Neuronal stem cell (in vitro differentiated cells): ENCODE results near the gene ABCC8.
A peak's percentile ranks its signal among the peaks of the same experiment; 100 is the strongest.

Source experiments
- DNase-seq: peaks from one replicate; pipeline ENCODE4 v3.0.0-alpha.2; 2013; ENCODE audit warnings: low spot score
- H2AFZ ChIP-seq: one replicate; pipeline ENCODE4 v1.6.1; 2013; ENCODE audit warnings: mild to moderate bottlenecking, low read length, inconsistent platforms
- H2AK5ac ChIP-seq: 2 replicates; pipeline ENCODE4 v1.6.1; 2013; ENCODE audit warnings: low read depth, mild to moderate bottlenecking, inconsistent platforms, low read length, moderate library complexity, mixed read lengths
- H2BK120ac ChIP-seq: 2 replicates; pipeline ENCODE4 v1.6.1; 2013; ENCODE audit warnings: low read depth, mild to moderate bottlenecking, inconsistent platforms, low read length, moderate library complexity, mixed read lengths
- H2BK12ac ChIP-seq: one replicate; pipeline ENCODE4 v1.6.1; 2013; ENCODE audit warnings: low read length, inconsistent platforms
- H2BK15ac ChIP-seq: 2 replicates; pipeline ENCODE4 v1.6.1; 2013; ENCODE audit warnings: mild to moderate bottlenecking, low read length, inconsistent platforms, mixed read lengths
- H2BK5ac ChIP-seq: one replicate; pipeline ENCODE4 v1.6.1; 2013; ENCODE audit warnings: inconsistent platforms, mild to moderate bottlenecking, low read length, moderate library complexity
- H3K14ac ChIP-seq: one replicate; pipeline ENCODE4 v1.6.1; 2013; ENCODE audit warnings: low read length, inconsistent platforms
- H3K18ac ChIP-seq: 2 replicates; pipeline ENCODE4 v1.6.1; 2013; ENCODE audit warnings: low read length, inconsistent platforms
- H3K23ac ChIP-seq: 2 replicates; pipeline ENCODE4 v1.6.1; 2013; ENCODE audit warnings: low read depth, mild to moderate bottlenecking, mixed read lengths, low read length, inconsistent platforms; ENCODE audit not compliant: poor library complexity
- H3K27ac ChIP-seq: replicated peaks from 3 replicates; pipeline ENCODE4 v1.5.1; 2013; ENCODE audit warnings: low read length, inconsistent platforms
- H3K27me3 ChIP-seq, 3 experiments: 2 replicates each; pipeline ENCODE4 v1.6.1; 2013; ENCODE audit warnings: low read length in 3 of 3, mild to moderate bottlenecking in 2 of 3, inconsistent platforms in 1 of 3, low read depth in 1 of 3, mixed read lengths in 1 of 3, moderate library complexity in 1 of 3; ENCODE audit not compliant: control insufficient read depth in 3 of 3, insufficient read depth in 3 of 3
- H3K36me3 ChIP-seq, 2 donors: replicated peaks in 1 of 2; 2 replicates each; pipeline ENCODE4 v1.6.1; 2013; ENCODE audit warnings: low read length in 2 of 2; ENCODE audit not compliant: control insufficient read depth in 2 of 2, insufficient read depth in 2 of 2
- H3K4ac ChIP-seq: 2 replicates; pipeline ENCODE4 v1.6.1; 2013; ENCODE audit warnings: inconsistent platforms, mild to moderate bottlenecking, low read length, moderate library complexity
- H3K4me1 ChIP-seq, 2 donors: 1 replicate in 1 of 2; 2 replicates in 1 of 2; pipeline ENCODE4 v1.6.1; 2013; ENCODE audit warnings: low read length in 2 of 2, low read depth in 1 of 2; ENCODE audit not compliant: control insufficient read depth in 2 of 2, insufficient read depth in 1 of 2
- H3K4me2 ChIP-seq: one replicate; pipeline ENCODE4 v1.6.1; 2013; ENCODE audit warnings: mild to moderate bottlenecking, low read length, inconsistent platforms; ENCODE audit not compliant: insufficient read depth, poor library complexity, severe bottlenecking
- H3K4me3 ChIP-seq, 2 donors: 2 replicates each; pipeline ENCODE4 v1.5.1; 2013; ENCODE audit warnings: low read length in 2 of 2, mild to moderate bottlenecking in 2 of 2, inconsistent platforms in 1 of 2, moderate library complexity in 1 of 2
- H3K79me1 ChIP-seq: one replicate; pipeline ENCODE4 v1.6.1; 2013; ENCODE audit warnings: low read depth, mild to moderate bottlenecking, inconsistent platforms, low read length, moderate library complexity
- H3K9ac ChIP-seq: one replicate; pipeline ENCODE4 v1.6.1; 2013; ENCODE audit warnings: mild to moderate bottlenecking, low read depth, low read length, inconsistent platforms; ENCODE audit not compliant: poor library complexity
- H3K9me3 ChIP-seq, 2 donors: replicated peaks in 1 of 2; 2 replicates each; pipeline versions ENCODE3 to v1.6.1; 2013; ENCODE audit warnings: low read length in 2 of 2, mild to moderate bottlenecking in 2 of 2, inconsistent platforms in 1 of 2, low read depth in 1 of 2, mixed read lengths in 1 of 2, moderate library complexity in 1 of 2; ENCODE audit not compliant: control insufficient read depth in 2 of 2, insufficient read depth in 1 of 2
- H4K8ac ChIP-seq: one replicate; pipeline ENCODE4 v1.6.1; 2013; ENCODE audit warnings: low read depth, mild to moderate bottlenecking, inconsistent platforms, low read length, moderate library complexity
- H4K91ac ChIP-seq: one replicate; pipeline ENCODE4 v1.6.1; 2013; ENCODE audit warnings: low read length, low read depth, mild to moderate bottlenecking, inconsistent platforms; ENCODE audit not compliant: poor library complexity
- WGBS, 2 donors: extraction: QIAGEN DNeasy Blood & Tissue Kit; methylation state at CpG; one replicate each; pipeline ENCODE4 v1.1.7; 2013; ENCODE audit warnings: missing lambda C conversion rate in 2 of 2, mixed read lengths in 1 of 2; ENCODE audit not compliant: insufficient read length in 2 of 2, insufficient replicate concordance in 1 of 2; ENCODE audit errors: extremely low coverage in 2 of 2; 5-methylcytosine and 5-hydroxymethylcytosine counted together

Gene ABCC8

DNA sequence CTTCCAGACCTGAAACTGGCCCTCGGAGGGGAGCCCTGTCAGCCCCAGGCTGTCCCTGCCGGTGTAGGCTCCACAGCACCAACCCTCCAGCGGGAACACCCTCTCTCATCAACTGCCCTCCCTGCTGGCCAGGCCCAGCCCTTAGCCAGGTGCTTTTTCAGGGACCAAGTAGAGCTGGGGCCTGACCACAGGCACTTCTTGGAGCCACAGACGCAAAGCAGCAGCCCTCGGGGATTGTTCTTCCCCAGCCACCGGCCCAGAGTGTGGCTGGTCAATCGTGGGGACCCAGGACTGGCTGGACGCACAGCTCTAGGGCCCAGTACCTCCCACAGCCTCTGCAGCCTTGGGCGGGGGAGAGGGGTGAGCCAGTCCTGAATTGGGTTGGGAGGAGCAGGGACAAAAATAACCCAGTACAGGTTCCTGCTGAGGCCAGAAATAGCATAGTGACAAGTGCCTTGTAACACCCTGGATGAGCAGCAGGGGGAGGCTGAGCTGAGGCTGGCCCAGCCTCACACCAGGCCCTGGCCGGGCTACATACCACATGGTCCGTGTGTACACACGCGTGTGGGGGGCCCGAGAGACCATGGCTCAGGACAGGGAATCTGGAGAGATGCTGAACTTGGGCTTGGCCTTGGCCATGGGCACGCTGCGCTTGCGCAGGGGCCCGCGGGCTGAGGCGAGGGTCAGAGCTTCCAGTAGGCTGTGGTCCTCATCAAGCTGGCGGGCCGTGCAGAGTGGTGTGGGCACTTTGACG lies 90.1 kb downstream of the ABCC8 start:
- H3K36me3 ChIP-seq = no peaks in the 10 kb centered on the region
- peak overlapping the region; percentile 43 for H2AFZ ChIP-seq
- no peak overlapping the region for H3K4me2 ChIP-seq
- H3K14ac ChIP-seq = no peak overlapping the region
- no CpG with 5 or more reads among the region's 23 CpGs for WGBS, 2 donors
- H3K9ac ChIP-seq = peak overlapping the region; percentile 10
- H3K4me3 ChIP-seq = no peak overlapping the region
- H3K27ac ChIP-seq = no peak overlapping the region
- H3K79me1 ChIP-seq = no peaks in the 10 kb centered on the region
- H3K23ac ChIP-seq = peak overlapping the region; percentile 52
- H2BK5ac ChIP-seq = no peak overlapping the region
- H4K91ac ChIP-seq = peak overlapping the region; percentile 13
- no peak for DNase-seq
- H4K8ac ChIP-seq = no peak overlapping the region
- peak overlapping the region; percentile 67 for H3K18ac ChIP-seq
- H2BK12ac ChIP-seq = no peak overlapping the region
- peak overlapping the region; percentile 66 for H2AK5ac ChIP-seq
- H2BK15ac ChIP-seq = peak overlapping the region; percentile 80
- peaks cover 5 to 8% of the 10 kb centered on the region in 2 donors for H3K9me3 ChIP-seq
- H3K4me1 ChIP-seq = peaks cover 2 to 5% of the 10 kb centered on the region in 2 donors
- H3K4ac ChIP-seq = no peak overlapping the region
- H2BK120ac ChIP-seq = peak overlapping the region; percentile 7
- peaks cover 0 to 31% (median 5%) of the 10 kb centered on the region in 3 experiments for H3K27me3 ChIP-seq

DNA sequence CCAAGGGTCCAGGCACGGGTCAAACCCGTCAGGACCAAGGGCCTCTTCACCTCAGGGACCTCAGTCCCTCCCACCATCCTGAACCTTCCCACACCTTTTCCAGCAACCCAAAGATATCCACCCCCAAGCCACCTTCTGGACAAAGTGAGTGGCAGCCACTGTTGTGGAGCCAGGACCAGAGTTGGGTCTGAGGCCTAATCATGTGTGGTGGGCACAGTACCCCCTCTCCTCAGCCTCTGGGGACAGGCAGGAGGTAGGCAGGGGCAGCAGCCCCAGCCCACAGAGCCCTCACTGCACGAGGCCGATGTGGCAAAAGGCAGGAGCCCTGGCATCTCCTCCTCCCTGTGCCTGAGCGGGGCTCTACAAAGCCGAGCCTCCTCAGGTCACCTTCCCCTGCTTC lies 90.7 kb downstream of the ABCC8 start:
- no CpG with 5 or more reads among the region's 6 CpGs for WGBS, 2 donors
- Histone ChIP-seq H3K18ac (no peak overlapping the region), H3K36me3 (peaks cover 0 to 4% of the 10 kb centered on the region in 2 donors)

DNA sequence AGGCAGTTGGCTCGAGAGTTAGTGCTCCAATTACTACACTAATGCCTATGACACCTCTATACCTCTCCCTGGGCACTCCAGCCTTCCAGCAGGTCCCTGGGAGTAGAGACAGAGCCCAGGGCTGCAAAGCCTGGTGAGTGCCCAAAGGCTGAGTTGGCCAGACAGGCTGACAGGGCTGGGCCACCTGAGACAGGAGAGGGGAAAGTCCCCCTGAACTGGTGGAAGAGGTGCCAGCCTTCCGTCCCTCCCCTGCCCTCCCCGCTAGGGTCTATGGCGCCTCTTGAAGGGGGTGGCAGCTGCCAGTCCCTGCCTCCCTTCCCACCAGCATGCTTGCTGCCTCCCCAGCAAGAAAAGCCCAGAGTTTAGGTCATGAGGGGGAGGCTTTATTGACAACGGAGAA lies 91.2 kb downstream of the ABCC8 start:
- H4K8ac ChIP-seq = no peak overlapping the region
- WGBS, 2 donors = no CpG with 5 or more reads among the region's 5 CpGs

More for the DNA sequence above, 90.7 kb downstream of the ABCC8 start:
- no peak overlapping the region for H3K4me3 ChIP-seq
- no peak overlapping the region for H2BK5ac ChIP-seq
- H4K8ac ChIP-seq = no peak overlapping the region
- H3K4me2 ChIP-seq = no peak overlapping the region
- peak overlapping the region; percentile 43 for H2AFZ ChIP-seq
- H3K4ac ChIP-seq = no peak overlapping the region
- no peak overlapping the region for H2BK15ac ChIP-seq
- H2BK12ac ChIP-seq = no peak overlapping the region
- H3K27me3 ChIP-seq = peaks cover 0 to 26% (median 3%) of the 10 kb centered on the region in 3 experiments
- no peak overlapping the region for H3K23ac ChIP-seq
- H4K91ac ChIP-seq = no peak overlapping the region
- no peak overlapping the region for H3K14ac ChIP-seq
- no peak for DNase-seq
- H3K9me3 ChIP-seq = peaks cover 5 to 8% of the 10 kb centered on the region in 2 donors
- H3K9ac ChIP-seq = no peak overlapping the region
- H3K27ac ChIP-seq = no peak overlapping the region
- H2BK120ac ChIP-seq = no peak overlapping the region
- peak overlapping the region; percentile 4 for H2AK5ac ChIP-seq
- H3K79me1 ChIP-seq = no peaks in the 10 kb centered on the region
- H3K4me1 ChIP-seq = peaks cover 2 to 5% of the 10 kb centered on the region in 2 donors

DNA sequence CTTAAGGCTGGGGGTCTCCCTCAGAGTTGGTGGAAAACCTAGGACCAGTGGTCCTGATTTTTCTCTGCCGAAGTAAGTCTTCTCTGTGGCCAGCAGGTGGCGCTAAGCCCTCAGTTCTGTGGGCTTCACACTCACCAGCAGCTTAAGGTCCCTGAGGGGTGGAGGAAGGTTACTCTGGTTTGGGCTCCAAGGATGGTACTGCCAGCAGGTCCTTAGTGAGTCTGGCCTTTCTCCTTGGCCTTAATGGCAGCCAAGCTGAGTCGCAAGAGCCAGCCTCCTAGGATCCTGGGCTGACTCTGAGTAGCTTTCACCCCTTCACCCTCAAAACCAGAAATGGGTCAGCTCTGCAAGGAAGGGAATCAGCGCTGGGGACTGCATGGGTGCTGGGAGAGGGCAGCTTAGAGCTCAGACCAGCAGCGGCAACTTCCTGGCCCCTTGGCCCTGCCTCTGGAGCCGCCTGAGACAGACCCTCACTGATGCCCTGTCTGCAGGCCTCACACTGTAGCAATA lies 92.6 kb downstream of the ABCC8 start:
- H3K27ac ChIP-seq = no peak overlapping the region
- H4K8ac ChIP-seq = no peak overlapping the region
- peaks cover 0 to 2% of the 10 kb centered on the region in 2 donors for H3K4me1 ChIP-seq
- H2AK5ac ChIP-seq = no peak overlapping the region
- H3K79me1 ChIP-seq = no peaks in the 10 kb centered on the region
- no peak overlapping the region for H2BK5ac ChIP-seq
- peaks cover 8 to 12% of the 10 kb centered on the region in 2 donors for H3K9me3 ChIP-seq
- peak; percentile 91 for DNase-seq
- no peak overlapping the region for H2BK120ac ChIP-seq
- no peak overlapping the region for H3K4ac ChIP-seq
- H3K36me3 ChIP-seq = peaks cover 0 to 20% of the 10 kb centered on the region in 2 donors
- no peak overlapping the region for H2AFZ ChIP-seq
- no peak overlapping the region for H2BK15ac ChIP-seq
- H4K91ac ChIP-seq = no peak overlapping the region
- no peak overlapping the region for H3K18ac ChIP-seq
- no peak overlapping the region for H3K4me3 ChIP-seq
- no peak overlapping the region for H3K23ac ChIP-seq
- H3K4me2 ChIP-seq = no peak overlapping the region
- H3K9ac ChIP-seq = no peak overlapping the region
- no CpG with 5 or more reads among the region's 6 CpGs for WGBS, 2 donors
- H2BK12ac ChIP-seq = no peak overlapping the region
- H3K27me3 ChIP-seq = peaks cover 0 to 13% (median 3%) of the 10 kb centered on the region in 3 experiments
- no peak overlapping the region for H3K14ac ChIP-seq

More for the DNA sequence above, 91.2 kb downstream of the ABCC8 start:
- H3K14ac ChIP-seq = no peak overlapping the region
- H3K23ac ChIP-seq = peak overlapping the region; percentile 1
- no peak overlapping the region for H2AK5ac ChIP-seq
- H2BK5ac ChIP-seq = no peak overlapping the region
- H3K27me3 ChIP-seq = peaks cover 0 to 21% (median 3%) of the 10 kb centered on the region in 3 experiments
- no peak overlapping the region for H3K4ac ChIP-seq
- no peak overlapping the region for H2BK12ac ChIP-seq
- H4K91ac ChIP-seq = no peak overlapping the region
- no peak overlapping the region for H2BK120ac ChIP-seq
- H3K9me3 ChIP-seq = peaks cover 5 to 8% of the 10 kb centered on the region in 2 donors
- H2BK15ac ChIP-seq = no peak overlapping the region
- H3K4me1 ChIP-seq = peaks cover 2 to 5% of the 10 kb centered on the region in 2 donors
- no peak overlapping the region for H3K27ac ChIP-seq
- H3K4me2 ChIP-seq = no peak overlapping the region
- H2AFZ ChIP-seq = no peak overlapping the region
- DNase-seq = no peak
- H3K4me3 ChIP-seq = no peak overlapping the region
- H3K36me3 ChIP-seq = peaks cover 0 to 6% of the 10 kb centered on the region in 2 donors
- H3K9ac ChIP-seq = peak overlapping the region; percentile 14
- no peak overlapping the region for H3K18ac ChIP-seq
- no peaks in the 10 kb centered on the region for H3K79me1 ChIP-seq
